AG09309 (cell line): Measurements from ENCODE around the gene PES1.

Source experiments
- DNase-seq: peaks from one replicate; pipeline ENCODE4 v3.0.0-alpha.2; 2010; ENCODE audit warnings: low read depth
- H3K4me3 ChIP-seq: 2 replicates; pipeline ENCODE4 v1.5.1; 2011; ENCODE audit warnings: mild to moderate bottlenecking, low read depth, low read length, moderate library complexity; ENCODE audit not compliant: control insufficient read depth
- TF ChIP-seq, protein P1 (sequence below): IDR thresholded peaks from 2 replicates; pipeline ENCODE4 v1.5.1; 2011; ENCODE audit warnings: mild to moderate bottlenecking, low read depth, low read length, inconsistent platforms; ENCODE audit not compliant: insufficient read depth, control insufficient read depth; ENCODE audit errors: missing control alignments

PES1 gene

DNA sequence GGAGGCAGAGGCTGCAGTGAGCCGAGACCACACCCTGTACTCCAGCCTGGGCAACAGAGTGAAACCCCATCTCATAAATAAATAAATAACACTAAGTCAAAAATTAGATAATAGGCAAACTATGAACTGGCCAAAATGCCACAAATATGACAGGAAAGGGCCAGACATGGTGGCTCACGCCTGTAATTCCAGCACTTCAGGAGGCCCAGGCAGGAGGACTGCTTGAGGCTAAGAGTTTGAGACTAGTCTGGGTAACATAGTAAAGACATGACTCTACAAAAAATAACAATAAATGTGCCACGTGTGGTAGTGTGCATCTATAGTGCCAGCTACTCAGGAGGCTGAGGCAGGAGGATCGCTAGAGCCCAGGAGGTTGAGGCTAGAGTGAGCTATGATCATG lies 65.1 kb downstream of the PES1 start:
- H3K4me3 ChIP-seq = no peak overlapping the region
- TF ChIP-seq, protein P1, sequence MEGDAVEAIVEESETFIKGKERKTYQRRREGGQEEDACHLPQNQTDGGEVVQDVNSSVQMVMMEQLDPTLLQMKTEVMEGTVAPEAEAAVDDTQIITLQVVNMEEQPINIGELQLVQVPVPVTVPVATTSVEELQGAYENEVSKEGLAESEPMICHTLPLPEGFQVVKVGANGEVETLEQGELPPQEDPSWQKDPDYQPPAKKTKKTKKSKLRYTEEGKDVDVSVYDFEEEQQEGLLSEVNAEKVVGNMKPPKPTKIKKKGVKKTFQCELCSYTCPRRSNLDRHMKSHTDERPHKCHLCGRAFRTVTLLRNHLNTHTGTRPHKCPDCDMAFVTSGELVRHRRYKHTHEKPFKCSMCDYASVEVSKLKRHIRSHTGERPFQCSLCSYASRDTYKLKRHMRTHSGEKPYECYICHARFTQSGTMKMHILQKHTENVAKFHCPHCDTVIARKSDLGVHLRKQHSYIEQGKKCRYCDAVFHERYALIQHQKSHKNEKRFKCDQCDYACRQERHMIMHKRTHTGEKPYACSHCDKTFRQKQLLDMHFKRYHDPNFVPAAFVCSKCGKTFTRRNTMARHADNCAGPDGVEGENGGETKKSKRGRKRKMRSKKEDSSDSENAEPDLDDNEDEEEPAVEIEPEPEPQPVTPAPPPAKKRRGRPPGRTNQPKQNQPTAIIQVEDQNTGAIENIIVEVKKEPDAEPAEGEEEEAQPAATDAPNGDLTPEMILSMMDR = no peak
- no peak for DNase-seq
